GM12878 (cell line): ENCODE results near the gene LY9.

Experiments
- BCL11A ChIP-seq: IDR thresholded peaks from 2 replicates; pipeline ENCODE4 v1.6.1; 2011; ENCODE audit warnings: low read depth, low read length
- CREB1 ChIP-seq: IDR thresholded peaks from 2 replicates; pipeline ENCODE4 v1.6.1; 2012; ENCODE audit warnings: low read depth, mild to moderate bottlenecking, inconsistent platforms
- CTCF ChIP-seq, 3 experiments: IDR thresholded peaks in 2 of 3; conservative IDR thresholded peaks in 1 of 3; 2 replicates each; pipeline ENCODE4 v1.5.1; 2011; ENCODE audit warnings: low read depth in 3 of 3, low read length in 3 of 3, mild to moderate bottlenecking in 3 of 3, control low read depth in 2 of 3, moderate library complexity in 2 of 3, inconsistent platforms in 1 of 3, mixed read lengths in 1 of 3; ENCODE audit not compliant: control insufficient read depth in 2 of 3, insufficient read depth in 1 of 3; ENCODE audit errors: extremely low read depth in 1 of 3
- FOXM1 ChIP-seq: IDR thresholded peaks from 2 replicates; pipeline ENCODE4 v1.6.1; 2012; ENCODE audit warnings: low read depth, mild to moderate bottlenecking, inconsistent platforms, low read length, moderate library complexity
- MAX ChIP-seq: IDR thresholded peaks from 2 replicates; pipeline ENCODE4 v1.6.1; 2012; ENCODE audit warnings: low read depth, low read length, improper control_type of control experiment
- NFYB ChIP-seq: IDR thresholded peaks from 2 replicates; pipeline ENCODE4 v1.6.1; 2011; ENCODE audit warnings: low read depth, mild to moderate bottlenecking, low read length, improper control_type of control experiment, moderate library complexity; ENCODE audit not compliant: insufficient read depth
- NRF1 ChIP-seq: conservative IDR thresholded peaks from 2 replicates; pipeline ENCODE4 v1.6.1; 2011; ENCODE audit warnings: mild to moderate bottlenecking, low read depth, low read length, improper control_type of control experiment
- PBX3 ChIP-seq: IDR thresholded peaks from 2 replicates; pipeline ENCODE4 v1.6.1; 2011; ENCODE audit warnings: mild to moderate bottlenecking, low read depth, low read length, moderate library complexity; ENCODE audit not compliant: insufficient replicate concordance
- SRF ChIP-seq, 2 experiments: IDR thresholded peaks; 2 replicates each; pipeline ENCODE4 v1.6.1; 2011; ENCODE audit warnings: low read depth in 2 of 2, low read length in 2 of 2, mild to moderate bottlenecking in 1 of 2, moderate library complexity in 1 of 2
- TAF1 ChIP-seq: IDR thresholded peaks from 2 replicates; pipeline ENCODE4 v1.6.1; 2011; ENCODE audit warnings: mild to moderate bottlenecking, low read depth, low read length, borderline replicate concordance
- USF2 ChIP-seq: IDR thresholded peaks from 2 replicates; pipeline ENCODE4 v1.6.1; 2011; ENCODE audit warnings: low read depth, low read length, improper control_type of control experiment, borderline replicate concordance
- ZBED1 ChIP-seq: IDR thresholded peaks from 2 replicates; pipeline ENCODE4 v1.6.1; 2016; ENCODE audit warnings: borderline replicate concordance
- ZSCAN29 ChIP-seq: fragments of 450-650 bp; IDR thresholded peaks from 2 replicates; pipeline ENCODE4 v1.6.1; 2017; ENCODE audit warnings: mild to moderate bottlenecking, moderate library complexity

GRCh38 chr1:160747717-160748116, 48.3 kb upstream of the LY9 start:
- TF ChIP-seq CREB1 = no peak
- TF ChIP-seq PBX3 = no peak
- no peak for TF ChIP-seq ZBED1
- no peak for TF ChIP-seq SRF (IDR thresholded peaks at IDR 0.05; ENCODE audit: low read depth in 2 of 2, low read length in 2 of 2)
- no peak for TF ChIP-seq USF2
- TF ChIP-seq ZSCAN29 = no peak
- no peak for TF ChIP-seq TAF1
- TF ChIP-seq NRF1 = no peak
- TF ChIP-seq NFYB = no peak
- no peak for TF ChIP-seq BCL11A
- no peak for TF ChIP-seq FOXM1
- TF ChIP-seq MAX = no peak
- TF ChIP-seq CTCF (IDR thresholded peaks at IDR 0.05 in 2 of 3, conservative IDR thresholded peaks at IDR 0.05 in 1 of 3; ENCODE audit: control insufficient read depth in 2 of 3, extremely low read depth in 1 of 3, insufficient read depth in 1 of 3, low read depth in 3 of 3, low read length in 3 of 3) = no peak
